H1 (cell line): ENCODE measurements around the gene KARS1. TPM values are rescaled to one million over a fixed set of nuclear protein-coding genes. Genes with fewer than 3 reads are reported as not detected.

Source experiments
- CHD1 ChIP-seq: IDR thresholded peaks from 2 replicates; pipeline ENCODE4 v1.6.1; 2012; ENCODE audit warnings: low read depth, low read length, improper control_type of control experiment
- CHD2 ChIP-seq: IDR thresholded peaks from 2 replicates; pipeline ENCODE4 v1.6.1; 2012; ENCODE audit warnings: low read length, improper control_type of control experiment
- CTCF ChIP-seq, 3 experiments: IDR thresholded peaks; 1 replicate in 2 of 3; 2 replicates in 1 of 3; pipeline versions ENCODE4 v1.5.1 to v1.6.1; 2011; ENCODE audit warnings: low read length in 3 of 3, mild to moderate bottlenecking in 3 of 3, inconsistent platforms in 2 of 3, low read depth in 1 of 3, moderate library complexity in 1 of 3; ENCODE audit not compliant: insufficient read depth in 1 of 3; ENCODE audit errors: control extremely low read depth in 1 of 3
- E2F6 ChIP-seq: IDR thresholded peaks from 2 replicates; pipeline ENCODE4 v1.6.1; 2012; ENCODE audit warnings: inconsistent platforms
- EP300 ChIP-seq, 2 experiments: IDR thresholded peaks; 1 replicate in 1 of 2; 2 replicates in 1 of 2; pipeline ENCODE4 v1.6.1; 2011 to 2012; ENCODE audit warnings: low read depth in 2 of 2, low read length in 2 of 2, mild to moderate bottlenecking in 2 of 2, borderline replicate concordance in 1 of 2, inconsistent platforms in 1 of 2, moderate library complexity in 1 of 2
- FOSL1 ChIP-seq: IDR thresholded peaks from 2 replicates; pipeline ENCODE4 v1.6.1; 2011; ENCODE audit warnings: mild to moderate bottlenecking, low read depth, low read length, moderate library complexity; ENCODE audit not compliant: insufficient read depth
- HDAC2 ChIP-seq, 2 experiments: fragments of 300-600 bp in 1 of 2; sonication (generic) in 1 of 2; IDR thresholded peaks; 2 replicates each; pipeline ENCODE4 v1.6.1; 2011 to 2012; ENCODE audit warnings: low read depth in 2 of 2, low read length in 2 of 2, mild to moderate bottlenecking in 2 of 2, moderate library complexity in 2 of 2, borderline replicate concordance in 1 of 2, inconsistent platforms in 1 of 2
- KDM4A ChIP-seq: IDR thresholded peaks from one replicate; pipeline ENCODE4 v1.7.1; 2012; ENCODE audit warnings: low read depth, mild to moderate bottlenecking, moderate library complexity, low read length, inconsistent platforms; ENCODE audit not compliant: severe bottlenecking
- KDM5A ChIP-seq: fragments of 200-600 bp; IDR thresholded peaks from 2 replicates; pipeline ENCODE4 v1.7.1; 2012; ENCODE audit warnings: mild to moderate bottlenecking, low read length, inconsistent platforms, mixed read lengths
- POLR2A ChIP-seq, 2 experiments: IDR thresholded peaks; 1 replicate in 1 of 2; 2 replicates in 1 of 2; pipeline ENCODE4 v1.6.1; 2011; ENCODE audit warnings: low read depth in 2 of 2, low read length in 2 of 2, mild to moderate bottlenecking in 2 of 2; ENCODE audit errors: control extremely low read depth in 1 of 2
- POU5F1 ChIP-seq: IDR thresholded peaks from 2 replicates; pipeline ENCODE4 v1.6.1; 2011; ENCODE audit warnings: low read depth, mild to moderate bottlenecking, low read length, moderate library complexity
- RNF2 ChIP-seq: fragments of 200-900, 300-1000 bp; sonication (generic); IDR thresholded peaks from 2 replicates; pipeline ENCODE4 v1.7.1; 2016; ENCODE audit warnings: borderline replicate concordance, low read depth, mild to moderate bottlenecking, antibody characterized with exemption, low read length; ENCODE audit not compliant: poor library complexity, severe bottlenecking; ENCODE audit errors: missing control alignments
- SAP30 ChIP-seq: fragments of 300-600 bp; sonication (generic); IDR thresholded peaks from 2 replicates; pipeline ENCODE4 v1.7.1; 2012; ENCODE audit warnings: low read length, moderate library complexity, mild to moderate bottlenecking, inconsistent platforms; ENCODE audit not compliant: insufficient read depth, insufficient replicate concordance
- SIN3A ChIP-seq, 2 experiments: IDR thresholded peaks in 1 of 2; conservative IDR thresholded peaks in 1 of 2; 2 replicates each; pipeline ENCODE4 v1.6.1; 2011 to 2012; ENCODE audit warnings: low read length in 2 of 2, improper control_type of control experiment in 1 of 2, low read depth in 1 of 2, mild to moderate bottlenecking in 1 of 2
- SIX5 ChIP-seq: IDR thresholded peaks from 2 replicates; pipeline ENCODE4 v1.6.1; 2011; ENCODE audit warnings: mild to moderate bottlenecking, low read depth, low read length
- SUZ12 ChIP-seq: fragments of 200-600 bp; sonication (generic); IDR thresholded peaks from 2 replicates; pipeline ENCODE4 v1.6.1; 2012; ENCODE audit warnings: mild to moderate bottlenecking, inconsistent platforms, low read length, moderate library complexity, mixed read lengths
- TBP ChIP-seq: IDR thresholded peaks from 2 replicates; pipeline ENCODE4 v1.6.1; 2011; ENCODE audit warnings: low read depth, low read length, improper control_type of control experiment
- polyA plus RNA-seq, 7 experiments: library from polyadenylated mRNA; depleted of rRNA in 3 of 7; stranded (reverse) in 5 of 7; unstranded in 2 of 7; fragments of >200 nt in 5 of 7; fragments of 200-250 nt in 2 of 7; gene quantifications; 1 replicate in 5 of 7; 2 replicates in 1 of 7; 4 replicates in 1 of 7; pipeline versions ENCODE4 v1.2.1 to v1.2.3, GENCODE V29; 2011 to 2013; ENCODE audit warnings: missing spikeins in 2 of 7, mixed read lengths in 2 of 7
- total RNA-seq: library from RNA; stranded (reverse); fragmentation: NEBNext Ultra II Directional; extraction: Animal tissue kit (Norgen Biotek cat#: 25700); gene quantifications from 2 replicates; pipeline ENCODE4 v1.2.1, GENCODE V29; 2021
- TF ChIP-seq, protein P1 (sequence below): IDR thresholded peaks from 2 replicates; pipeline ENCODE4 v1.6.1; 2012; ENCODE audit warnings: inconsistent platforms

KARS1 gene
- total and polyA plus RNA-seq, 2 of the 8 experiments (the other 6 are each of a cell fraction or from before 2014, with no cell fraction given): 97.5 to 221 TPM

DNA sequence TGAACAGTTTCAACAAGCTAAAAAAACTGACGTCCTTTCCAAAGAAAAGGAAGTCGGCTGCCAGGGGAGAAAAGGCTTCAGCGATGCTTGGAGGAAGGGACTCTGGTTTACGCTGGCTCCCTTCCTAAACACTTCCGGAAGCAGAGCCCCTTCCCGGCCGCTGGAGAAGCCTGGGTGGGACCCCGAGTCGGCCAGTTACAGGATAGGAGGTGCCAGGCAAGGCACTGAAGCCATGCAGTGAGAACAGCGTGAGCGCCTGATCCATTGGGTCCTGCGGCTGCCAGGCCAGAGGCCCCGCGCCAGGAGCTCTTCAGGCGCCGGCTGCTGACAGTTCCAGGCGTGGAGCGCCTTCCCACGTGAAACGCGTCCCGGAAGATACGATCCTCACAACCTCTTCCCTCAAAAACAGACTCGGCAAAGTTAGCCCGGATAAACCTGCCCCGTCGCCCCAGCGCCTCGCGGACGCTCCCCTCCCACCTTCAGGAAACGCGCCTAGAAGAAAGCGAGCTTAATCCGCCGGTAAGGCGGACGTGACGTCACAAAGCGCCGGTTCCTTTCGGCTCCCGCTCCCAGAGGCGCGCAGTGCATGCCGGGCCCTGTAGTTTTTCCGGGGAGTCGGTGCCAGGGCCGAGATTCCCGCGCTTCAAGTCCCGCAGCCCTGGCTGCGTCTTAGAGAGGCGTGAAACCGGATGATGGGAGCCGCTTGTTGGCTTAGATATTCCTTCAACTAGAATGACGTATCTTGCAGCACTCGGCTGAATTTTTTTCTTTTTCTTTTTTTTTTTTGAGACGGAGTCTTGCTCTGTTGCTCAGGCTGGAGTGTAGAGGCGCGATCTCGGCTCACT lies 24.5 kb downstream of the KARS1 start, which contains the start of gene ADAT1 (continued):
- peak; percentile 79 for TF ChIP-seq KDM4A
- peak; percentile 72 to 98; a peak in 3 of 4 replicates for TF ChIP-seq SIN3A (conservative IDR thresholded peaks at IDR 0.05 in 1 of 2, IDR thresholded peaks at IDR 0.05 in 1 of 2; ENCODE audit: low read depth in 1 of 2, low read length in 2 of 2)
- no peak for TF ChIP-seq SUZ12
- peak; percentile 62; the same call in 1 of the 2 replicates for TF ChIP-seq TBP
- peak; percentile 65; the same call in 1 of the 2 replicates for TF ChIP-seq E2F6
- peak; percentile 77 to 94 for TF ChIP-seq POLR2A (IDR thresholded peaks at IDR 0.05; ENCODE audit: control extremely low read depth in 1 of 2, low read depth in 2 of 2, low read length in 2 of 2)
- peak in 1 of 2 experiments; percentile 97; a peak in 2 of 4 replicates for TF ChIP-seq HDAC2 (IDR thresholded peaks at IDR 0.05; ENCODE audit: borderline replicate concordance in 1 of 2, low read depth in 2 of 2, low read length in 2 of 2)
- TF ChIP-seq EP300 (IDR thresholded peaks at IDR 0.05; ENCODE audit: borderline replicate concordance in 1 of 2, low read depth in 2 of 2, low read length in 2 of 2): peak in 1 of 2 experiments; percentile 12; a peak in 1 of 3 replicates
- no peak for TF ChIP-seq FOSL1
- TF ChIP-seq CHD1: no peak
- TF ChIP-seq CHD2: peak; percentile 99
- peak; percentile 81 for TF ChIP-seq SIX5
- TF ChIP-seq SAP30: peak; percentile 91
- no peak for TF ChIP-seq POU5F1
- TF ChIP-seq RNF2: no peak
- no peak for TF ChIP-seq KDM5A
- TF ChIP-seq, protein P1, sequence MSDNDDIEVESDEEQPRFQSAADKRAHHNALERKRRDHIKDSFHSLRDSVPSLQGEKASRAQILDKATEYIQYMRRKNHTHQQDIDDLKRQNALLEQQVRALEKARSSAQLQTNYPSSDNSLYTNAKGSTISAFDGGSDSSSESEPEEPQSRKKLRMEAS: peak; percentile 82
- TF ChIP-seq CTCF (IDR thresholded peaks at IDR 0.05; ENCODE audit: control extremely low read depth in 1 of 3, insufficient read depth in 1 of 3, low read depth in 1 of 3, low read length in 3 of 3): no peak
